CD4-positive, alpha-beta T cell treated with Interleukin-2 at 100 ng/mL for 4 hours (primary cell): Measurements from ENCODE around the gene TEN1.

Experiments used
- DNase-seq: peaks from one replicate; pipeline ENCODE4 v3.0.0-alpha.2; 2020; ENCODE audit warnings: low spot score

Gene TEN1

GRCh38 chr17:75976175-75976848, 2.7 kb upstream of the TEN1 start:
- no peak for DNase-seq

DNA sequence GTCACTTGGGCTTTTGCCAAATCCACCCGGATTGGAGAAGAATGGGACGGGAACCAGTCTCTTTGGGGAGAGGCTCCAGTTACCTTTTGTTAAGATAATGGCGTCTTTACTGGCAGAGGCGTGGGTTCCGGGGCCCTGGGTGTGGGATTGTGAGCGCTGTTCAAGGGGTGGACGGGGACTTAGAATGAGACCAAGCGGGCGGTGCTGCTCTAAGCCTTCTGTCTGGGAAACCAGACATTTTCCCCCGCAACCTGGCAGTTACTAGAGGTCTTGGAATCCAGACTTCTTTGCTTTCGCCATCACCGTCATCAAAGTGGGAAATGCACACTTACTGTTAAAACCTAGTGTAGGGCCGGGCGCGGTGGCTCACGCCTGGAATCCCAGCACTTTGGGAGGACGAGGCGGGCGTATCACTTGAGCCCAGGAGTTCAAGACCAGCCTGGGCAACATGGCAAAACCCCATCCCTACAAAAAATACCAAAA, 706 bp downstream of the TEN1 start:
- no peak for DNase-seq

DNA sequence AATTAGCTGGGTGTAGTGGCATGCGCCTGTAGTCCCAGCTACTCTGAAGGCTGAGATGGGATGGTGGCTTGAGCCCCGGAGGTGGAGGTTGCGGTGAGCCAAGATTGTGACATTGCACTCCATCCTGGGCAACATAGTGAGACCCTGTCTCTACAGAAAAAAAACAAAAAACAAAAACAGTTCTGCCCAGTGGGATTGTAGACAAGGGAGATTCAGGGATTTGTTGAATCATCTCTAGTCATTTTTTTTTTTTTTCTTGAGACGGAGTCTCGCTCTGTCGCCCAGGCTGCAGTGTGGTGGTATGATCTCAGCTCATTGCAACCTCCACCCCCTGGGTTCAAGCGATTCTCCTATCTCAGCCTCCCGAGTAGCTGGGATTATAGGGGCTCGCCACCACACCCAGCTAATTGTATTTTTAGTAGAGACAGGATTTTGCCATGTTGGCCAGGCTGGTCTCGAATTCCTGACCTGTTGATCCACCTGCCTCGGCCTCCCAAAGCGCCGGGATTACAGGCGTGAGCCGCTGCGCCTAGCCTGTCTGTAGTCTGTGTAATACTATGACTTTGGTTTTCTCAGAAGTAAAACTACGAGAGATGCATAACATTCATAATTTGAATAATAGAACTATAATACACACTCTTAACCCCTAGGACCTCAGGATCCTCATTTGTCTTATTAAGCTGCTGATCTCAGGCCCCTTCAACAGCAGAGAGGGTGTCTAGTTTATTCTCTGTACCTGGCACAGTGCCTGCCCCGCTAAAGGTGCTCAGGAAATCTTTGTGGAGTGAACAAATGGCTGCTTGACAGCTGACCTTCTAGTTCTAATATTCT, 1.4 kb downstream of the TEN1 start:
- DNase-seq: no peak

DNA sequence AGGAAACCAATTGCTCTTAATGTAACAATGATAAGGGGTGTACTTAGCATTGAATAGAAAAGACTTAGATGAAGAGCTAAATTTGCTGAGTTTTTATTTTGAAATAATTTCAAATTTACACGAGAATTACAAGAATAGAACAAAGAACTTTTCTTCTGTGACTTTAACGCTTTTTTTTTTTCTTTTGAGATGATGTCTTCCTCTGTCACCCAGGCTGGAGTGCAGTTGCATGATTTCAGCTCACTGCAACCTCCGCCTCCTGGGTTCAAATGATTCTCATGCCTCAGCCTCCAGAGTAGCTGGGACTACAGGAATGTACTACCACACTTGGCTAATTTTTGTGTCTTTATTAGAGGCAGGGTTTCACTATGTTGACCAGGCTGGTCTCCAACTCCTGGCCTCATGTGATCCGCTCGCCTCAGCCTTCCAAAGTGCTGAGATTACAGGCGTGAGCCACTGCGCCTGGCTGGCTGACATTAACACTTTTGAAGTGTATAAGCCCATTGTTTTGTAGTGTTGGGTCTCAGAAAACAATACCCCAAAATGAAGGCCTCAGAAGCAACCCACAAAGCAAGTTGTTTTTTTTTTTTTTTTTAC, 2.1 kb downstream of the TEN1 start:
- DNase-seq: no peak

DNA sequence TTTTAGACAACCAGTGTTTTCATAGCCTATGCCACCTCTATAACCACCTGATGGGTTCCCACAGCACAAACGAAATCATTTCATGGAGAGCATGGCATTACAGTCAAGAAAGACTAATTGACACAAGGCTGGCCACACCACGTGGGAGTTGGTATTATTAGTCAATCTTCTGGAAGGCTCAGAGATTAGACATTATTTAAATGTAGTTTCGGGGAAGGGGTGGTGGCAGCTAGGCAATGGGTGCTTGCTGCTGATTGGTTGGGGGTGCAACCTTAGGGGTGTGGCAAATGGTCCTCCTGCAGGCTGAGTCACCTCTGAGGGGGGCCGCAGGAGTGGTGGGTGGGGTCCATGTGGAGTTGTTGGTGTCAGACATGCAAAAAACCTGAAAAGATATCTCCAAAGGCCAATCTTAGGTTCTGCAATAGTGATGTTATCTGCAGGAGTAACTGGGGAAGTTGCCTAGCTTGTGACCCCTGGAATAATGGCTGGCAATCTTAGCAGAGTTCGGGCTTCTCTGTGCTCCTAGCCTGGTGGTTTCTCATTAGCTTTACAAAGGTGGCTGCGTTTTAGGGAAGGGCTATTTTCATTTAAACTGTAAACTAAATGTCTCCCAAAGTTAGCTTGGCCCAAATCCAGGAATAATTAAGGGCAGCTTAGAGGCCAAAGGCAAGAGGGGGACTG, 4.6 kb downstream of the TEN1 start:
- DNase-seq: no peak

- no peak for DNase-seq
Measured at GRCh38 chr17:75985986-75986385, 6.9 kb downstream of the TEN1 start.

- DNase-seq: no peak
Measured at GRCh38 chr17:75987041-75987440, 8.0 kb downstream of the TEN1 start.

GRCh38 chr17:75991396-75991795, 12.4 kb downstream of the TEN1 start:
- no peak for DNase-seq

- no peak for DNase-seq
Measured at GRCh38 chr17:75994802-75995370, 15.8 kb downstream of the TEN1 start.

- no peak for DNase-seq
Measured at GRCh38 chr17:75995385-75995925, 16.4 kb downstream of the TEN1 start.

- peak; percentile 25 for DNase-seq
Measured at GRCh38 chr17:75996665-75997590, 17.9 kb downstream of the TEN1 start.

- DNase-seq: no peak
Measured at GRCh38 chr17:75998327-75998795, 19.3 kb downstream of the TEN1 start.

- DNase-seq: peak; percentile 57
Measured at GRCh38 chr17:76000016-76000754, 21.1 kb downstream of the TEN1 start.

DNA sequence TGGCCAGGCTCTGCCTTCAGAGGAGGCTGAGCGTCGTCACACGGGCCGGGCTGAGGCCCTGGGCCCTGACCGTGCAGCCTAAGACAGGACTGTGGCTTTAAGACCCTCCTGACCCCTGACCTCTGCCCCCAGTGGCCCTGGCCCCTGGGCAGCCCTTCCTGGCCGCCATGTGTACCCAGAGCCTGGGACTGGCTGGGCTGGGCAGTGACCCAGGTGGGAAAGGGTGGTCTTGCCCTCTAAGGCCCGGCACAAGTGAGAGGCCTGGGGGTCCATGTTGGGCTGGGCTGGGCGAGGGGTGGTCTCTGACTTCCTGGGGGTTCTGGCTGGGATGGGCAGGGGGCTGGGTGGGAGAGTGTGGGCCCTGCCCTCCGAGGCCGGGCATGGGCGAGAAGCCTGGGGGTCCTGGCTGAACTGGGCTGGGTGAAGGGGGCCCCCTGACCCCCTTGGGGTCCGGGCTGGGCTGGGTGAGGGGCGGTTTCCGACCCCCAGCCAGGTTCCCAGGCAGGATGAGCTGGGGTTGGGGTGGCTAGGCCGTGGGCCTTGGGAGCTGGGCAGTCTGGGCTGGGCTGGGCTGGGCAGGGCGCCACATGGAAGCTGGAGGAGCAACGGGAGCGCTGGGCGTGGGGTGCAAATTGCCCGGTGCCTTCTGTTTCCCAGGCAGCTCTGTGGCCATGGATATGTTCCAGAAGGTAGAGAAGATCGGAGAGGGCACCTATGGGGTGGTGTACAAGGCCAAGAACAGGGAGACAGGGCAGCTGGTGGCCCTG, 21.9 kb downstream of the TEN1 start, which contains the start of gene CDK3:
CDK3 (plus strand) TSS at position 101 of the 767 bp plus-strand sequence; CDS start at position 672, 571 bp downstream.
- no peak for DNase-seq

DNA sequence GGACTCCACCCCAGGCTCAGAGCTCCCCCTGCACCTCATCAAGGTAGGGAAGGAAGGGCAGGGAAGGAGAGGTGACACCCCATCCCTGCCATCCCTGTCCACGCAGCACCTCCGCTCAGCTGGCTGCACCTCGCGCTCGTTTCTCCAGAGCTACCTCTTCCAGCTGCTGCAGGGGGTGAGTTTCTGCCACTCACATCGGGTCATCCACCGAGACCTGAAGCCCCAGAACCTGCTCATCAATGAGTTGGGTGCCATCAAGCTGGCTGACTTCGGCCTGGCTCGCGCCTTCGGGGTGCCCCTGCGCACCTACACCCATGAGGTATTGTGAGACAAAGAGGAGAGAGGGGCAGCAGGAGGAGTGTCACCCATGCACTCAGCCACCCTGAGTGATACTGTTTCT, 23.1 kb downstream of the TEN1 start:
- no peak for DNase-seq

GRCh38 chr17:76003915-76004314, 24.9 kb downstream of the TEN1 start:
- DNase-seq: no peak

- DNase-seq: no peak
Measured at GRCh38 chr17:76004750-76005262, 25.8 kb downstream of the TEN1 start.

DNA sequence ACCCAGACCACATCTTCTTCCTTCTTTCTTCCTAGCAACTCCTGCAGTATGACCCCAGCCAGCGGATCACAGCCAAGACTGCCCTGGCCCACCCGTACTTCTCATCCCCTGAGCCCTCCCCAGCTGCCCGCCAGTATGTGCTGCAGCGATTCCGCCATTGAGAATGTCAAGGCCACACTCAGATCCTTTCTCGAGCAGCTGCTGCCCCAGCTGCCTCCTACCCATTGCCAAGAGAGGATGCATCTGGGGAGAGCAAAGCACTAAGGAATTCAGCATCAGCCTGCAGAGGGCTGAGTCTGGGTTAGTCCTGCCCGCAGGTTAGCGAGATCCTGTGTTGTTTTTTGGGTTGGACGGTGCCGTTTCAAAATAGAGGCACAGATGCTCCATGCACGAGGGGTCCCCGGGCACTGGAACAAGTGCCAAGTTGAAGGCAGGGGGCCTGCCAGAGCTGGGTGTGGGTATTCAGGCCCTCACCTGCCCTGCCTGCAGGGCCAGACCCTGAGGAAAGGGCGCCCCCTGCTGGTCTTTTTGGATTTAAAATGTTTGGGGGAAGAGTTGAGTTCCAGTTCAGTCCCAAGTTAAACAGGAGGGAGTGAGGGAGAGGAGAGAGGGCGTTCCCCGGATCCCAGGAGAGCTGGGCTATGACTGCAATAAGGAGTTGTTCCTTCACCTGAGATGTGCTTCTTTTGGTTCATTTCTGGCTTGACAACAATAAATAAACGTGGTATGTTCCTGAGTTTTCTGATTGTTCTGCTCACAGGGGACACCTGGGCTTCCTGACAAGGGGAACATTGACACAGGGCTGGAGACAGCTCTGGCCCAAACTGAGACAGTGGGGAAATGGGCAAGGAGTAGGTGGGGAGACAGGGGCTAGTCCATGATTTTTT, 26.5 kb downstream of the TEN1 start:
- DNase-seq: peak; percentile 82
